ENCODE results near the gene MOB3A.

The MOB3A gene

DNA sequence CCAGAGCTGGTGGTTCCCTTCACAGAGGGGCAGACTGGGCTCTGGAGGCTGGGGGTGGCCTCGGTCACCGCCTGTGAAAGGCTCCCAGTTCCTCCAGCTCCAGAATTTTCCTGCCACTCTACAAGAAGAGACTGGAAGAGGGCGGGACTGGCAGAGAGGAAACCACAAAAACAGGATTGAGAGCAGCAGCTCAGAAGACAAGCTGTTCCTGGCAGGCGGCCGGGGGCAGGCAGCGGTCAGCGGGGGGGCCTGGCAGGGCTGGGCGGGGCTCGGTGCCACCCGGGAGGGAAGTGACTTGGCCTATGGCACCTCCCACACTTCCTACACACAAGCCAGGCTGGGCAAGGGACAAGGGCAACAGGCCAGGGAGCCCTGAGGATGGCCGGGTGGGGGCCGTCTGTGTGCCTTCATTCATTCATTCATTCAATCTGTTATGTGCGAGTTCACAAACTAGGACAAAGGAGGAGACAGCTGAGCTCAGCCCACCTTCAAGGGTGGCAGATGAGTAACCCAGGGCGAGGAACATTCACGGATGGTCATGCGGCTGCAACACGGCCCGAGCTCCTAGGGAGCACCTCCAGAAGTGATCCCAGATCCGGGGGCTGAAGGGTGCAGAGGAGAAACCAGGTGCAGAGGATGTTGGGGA, 63.7 kb downstream of the MOB3A start:
- DNase-seq = peak; percentile 68

DNA sequence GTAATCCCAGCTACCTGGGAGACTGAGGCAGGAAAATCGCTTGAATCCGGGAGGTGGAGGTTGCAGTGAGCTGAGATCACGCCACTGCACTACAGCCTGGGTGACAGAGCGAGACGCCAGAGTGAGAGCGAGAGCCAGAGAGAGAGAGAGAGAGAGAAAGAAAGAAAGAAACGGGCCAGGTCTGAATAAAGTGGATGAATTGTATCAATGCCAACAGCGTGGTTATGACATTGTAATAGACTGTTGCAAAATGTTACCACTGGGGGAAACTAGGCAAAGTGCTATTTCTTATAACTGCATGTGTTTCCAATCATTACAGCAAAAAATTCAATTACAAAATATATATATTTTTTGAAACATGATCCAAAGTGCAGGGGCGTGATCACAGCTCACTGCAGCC, 68.8 kb downstream of the MOB3A start:
- no peak for DNase-seq

DNA sequence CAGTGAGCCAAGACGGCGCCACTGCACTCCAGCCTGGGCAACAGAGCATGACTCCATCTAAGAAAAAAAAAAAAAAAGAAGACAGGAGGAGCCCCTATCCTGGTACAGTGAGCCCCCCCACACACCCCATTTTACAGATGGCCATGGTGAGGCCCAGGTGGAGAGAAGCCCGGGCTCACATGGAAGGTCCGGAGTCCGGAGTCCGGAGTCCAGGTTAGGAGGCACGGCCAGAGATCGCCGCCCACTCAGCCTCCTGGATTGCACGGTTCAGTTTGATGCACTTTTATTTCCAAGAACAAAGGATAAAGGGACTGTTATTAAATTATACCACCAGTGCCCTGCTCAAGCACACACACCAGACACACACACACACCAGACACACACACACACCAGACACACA, 69.4 kb downstream of the MOB3A start:
- DNase-seq = no peak

DNA sequence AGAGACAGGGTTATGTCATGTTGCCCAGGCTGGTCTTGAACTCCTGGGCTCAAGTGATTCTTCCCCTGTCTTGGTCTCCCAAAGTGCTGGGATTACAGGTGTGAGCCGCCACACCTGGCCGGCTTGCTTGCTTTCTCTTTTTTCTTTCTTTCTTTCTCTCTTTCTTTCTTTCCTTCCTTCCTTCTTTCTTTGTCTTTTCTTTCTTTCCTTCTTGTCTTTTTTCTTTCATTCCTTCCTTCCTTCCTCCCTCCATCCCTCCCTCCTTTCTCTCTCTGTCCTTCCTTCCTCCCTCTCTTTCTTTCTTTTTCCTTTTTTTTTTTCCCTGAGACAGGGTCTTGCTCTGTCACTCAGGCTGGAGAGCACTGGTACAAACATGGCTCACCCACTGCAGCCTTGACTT, 73.8 kb downstream of the MOB3A start:
- no peak for DNase-seq

DNA sequence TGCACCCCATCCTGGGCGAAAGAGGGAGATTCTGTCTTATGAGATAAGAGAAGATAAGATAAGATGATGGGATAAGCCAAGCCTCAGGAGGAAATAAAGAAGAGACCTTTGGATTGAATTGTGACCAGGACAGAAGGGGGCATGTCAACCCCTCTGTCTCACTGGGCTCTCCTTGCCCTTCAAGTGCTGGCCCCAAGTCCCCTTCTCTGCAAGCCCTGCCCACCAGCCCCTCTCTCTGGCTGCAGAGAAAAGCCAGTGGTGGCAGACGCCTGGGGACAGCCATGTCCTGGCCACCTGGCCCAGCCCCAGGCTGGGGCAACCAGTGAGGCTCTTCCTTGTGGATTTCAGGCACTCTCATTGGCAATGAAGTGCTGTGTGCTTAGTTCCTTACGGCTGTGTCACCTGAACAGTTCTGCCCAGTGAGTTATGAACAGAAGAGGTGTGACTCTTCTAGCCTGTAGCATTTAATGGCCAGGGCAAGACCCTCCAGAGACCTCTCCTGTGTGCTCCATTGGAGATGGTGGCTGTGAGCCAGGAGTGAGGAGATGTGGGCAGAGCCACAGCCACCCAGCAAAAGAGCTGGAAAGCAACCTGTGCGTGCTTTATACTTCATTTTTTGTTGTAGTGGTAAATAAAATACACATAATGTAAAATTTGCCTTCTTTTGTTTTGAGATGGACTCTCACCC, 74.5 kb downstream of the MOB3A start:
- no peak for DNase-seq

All from NCI-H2171 (cell line).